ENCODE measurements around the gene OGFRL1. TPM values are rescaled to one million over a fixed set of nuclear protein-coding genes. Genes with fewer than 3 reads are reported as not detected.

The OGFRL1 gene
- total and polyA plus RNA-seq, 2 of the 4 experiments (the other 2 are of a cell fraction) = 5.4 to 5.7 TPM

DNA sequence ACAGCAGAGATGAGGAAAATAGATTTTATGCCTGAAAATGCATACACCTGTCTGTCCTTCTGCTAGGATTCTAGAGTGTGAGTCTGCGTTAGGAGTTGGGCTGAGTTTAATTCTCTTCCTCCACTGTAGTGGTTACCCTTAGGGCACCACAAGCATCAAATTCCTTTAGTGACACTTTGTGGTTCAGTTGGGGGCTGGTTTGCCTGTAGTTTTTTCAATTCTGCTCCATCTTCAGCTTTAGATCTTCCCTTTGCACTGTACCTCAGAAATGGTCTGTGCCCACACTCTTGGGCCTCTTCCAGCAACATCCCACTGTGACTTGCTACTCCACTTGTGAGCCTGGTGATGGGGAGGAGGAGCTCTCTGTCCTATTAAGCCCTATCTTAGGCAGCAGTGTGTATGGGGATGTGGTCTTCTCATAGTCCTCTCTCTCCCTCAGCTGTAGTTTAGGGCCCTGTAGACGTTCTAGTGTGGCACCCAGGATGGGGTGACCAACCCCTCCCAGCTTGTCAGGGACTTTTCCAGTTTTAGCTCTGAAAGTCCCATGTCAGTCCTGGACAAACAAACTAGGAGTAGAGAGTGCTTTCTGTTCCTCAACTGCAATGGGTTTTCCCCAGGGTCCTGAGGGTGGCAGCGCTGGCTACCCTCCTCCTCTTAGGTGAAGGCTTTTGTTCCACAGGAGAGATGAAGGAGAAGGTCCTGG, 19.7 kb upstream of the OGFRL1 start:
- no peak overlapping the region for H3K4me2 ChIP-seq (ENCODE audit: low read depth, low read length)
- no peaks in the 10 kb centered on the region for H3K9me1 ChIP-seq (ENCODE audit: insufficient read depth, low read length)
- ATAC-seq (ENCODE audit: low read depth) (no peak; the same call in 1 of the 2 replicates), DNase-seq (no peak)
- no peak overlapping the region for H3K4ac ChIP-seq (ENCODE audit: low read depth, low read length)
- no peak overlapping the region for H3K18ac ChIP-seq (ENCODE audit: low read depth, low read length)
- no peak overlapping the region for H4K5ac ChIP-seq (ENCODE audit: low read depth, low read length)
- H3K27me3 ChIP-seq (ENCODE audit: control insufficient read depth, insufficient read depth, low read length) = no peaks in the 10 kb centered on the region
- no peak overlapping the region for H2BK20ac ChIP-seq (ENCODE audit: low read depth, low read length)
- H2BK5ac ChIP-seq (ENCODE audit: low read depth, low read length, poor library complexity, severe bottlenecking) = no peak overlapping the region
- H2AK9ac ChIP-seq (replicated peaks; ENCODE audit: low read depth, low read length, poor library complexity) = no peak overlapping the region
- no peaks in the 10 kb centered on the region for H3K79me1 ChIP-seq (ENCODE audit: low read depth in 1 of 2, low read length in 2 of 2)
- TF ChIP-seq MAZ (IDR thresholded peaks at IDR 0.05; ENCODE audit: borderline replicate concordance, low read depth, low read length) = no peak
- TF ChIP-seq MXI1 (IDR thresholded peaks at IDR 0.05; ENCODE audit: borderline replicate concordance, low read depth, low read length) = no peak
- TF ChIP-seq FOS (IDR thresholded peaks at IDR 0.05; ENCODE audit: low read depth, low read length) = no peak
- TF ChIP-seq RAD21 (IDR thresholded peaks at IDR 0.05; ENCODE audit: low read length) = no peak
- no peak for TF ChIP-seq CHD1 (IDR thresholded peaks at IDR 0.05; ENCODE audit: low read depth, low read length)
- TF ChIP-seq POLR2A (IDR thresholded peaks at IDR 0.05; ENCODE audit: low read depth, low read length) = no peak
- TF ChIP-seq, protein P1, sequence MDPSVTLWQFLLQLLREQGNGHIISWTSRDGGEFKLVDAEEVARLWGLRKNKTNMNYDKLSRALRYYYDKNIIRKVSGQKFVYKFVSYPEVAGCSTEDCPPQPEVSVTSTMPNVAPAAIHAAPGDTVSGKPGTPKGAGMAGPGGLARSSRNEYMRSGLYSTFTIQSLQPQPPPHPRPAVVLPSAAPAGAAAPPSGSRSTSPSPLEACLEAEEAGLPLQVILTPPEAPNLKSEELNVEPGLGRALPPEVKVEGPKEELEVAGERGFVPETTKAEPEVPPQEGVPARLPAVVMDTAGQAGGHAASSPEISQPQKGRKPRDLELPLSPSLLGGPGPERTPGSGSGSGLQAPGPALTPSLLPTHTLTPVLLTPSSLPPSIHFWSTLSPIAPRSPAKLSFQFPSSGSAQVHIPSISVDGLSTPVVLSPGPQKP (IDR thresholded peaks at IDR 0.05; ENCODE audit: borderline replicate concordance, low read depth, low read length) = no peak
- no peak for TF ChIP-seq NFE2L2 (IDR thresholded peaks at IDR 0.05; ENCODE audit: low read depth, low read length)
- TF ChIP-seq CEBPB (IDR thresholded peaks at IDR 0.05; ENCODE audit: low read depth, low read length) = no peak
- TF ChIP-seq RCOR1 (IDR thresholded peaks at IDR 0.05; ENCODE audit: insufficient replicate concordance, low read length) = no peak
- TF ChIP-seq RFX5 (IDR thresholded peaks at IDR 0.05; ENCODE audit: low read depth, low read length) = no peak
- no peak for TF ChIP-seq MAFK (IDR thresholded peaks at IDR 0.05; ENCODE audit: low read depth, low read length)
- TF ChIP-seq, protein P2, sequence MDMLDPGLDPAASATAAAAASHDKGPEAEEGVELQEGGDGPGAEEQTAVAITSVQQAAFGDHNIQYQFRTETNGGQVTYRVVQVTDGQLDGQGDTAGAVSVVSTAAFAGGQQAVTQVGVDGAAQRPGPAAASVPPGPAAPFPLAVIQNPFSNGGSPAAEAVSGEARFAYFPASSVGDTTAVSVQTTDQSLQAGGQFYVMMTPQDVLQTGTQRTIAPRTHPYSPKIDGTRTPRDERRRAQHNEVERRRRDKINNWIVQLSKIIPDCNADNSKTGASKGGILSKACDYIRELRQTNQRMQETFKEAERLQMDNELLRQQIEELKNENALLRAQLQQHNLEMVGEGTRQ (IDR thresholded peaks at IDR 0.05; ENCODE audit: low read depth, low read length) = no peak
- TF ChIP-seq, protein P3, sequence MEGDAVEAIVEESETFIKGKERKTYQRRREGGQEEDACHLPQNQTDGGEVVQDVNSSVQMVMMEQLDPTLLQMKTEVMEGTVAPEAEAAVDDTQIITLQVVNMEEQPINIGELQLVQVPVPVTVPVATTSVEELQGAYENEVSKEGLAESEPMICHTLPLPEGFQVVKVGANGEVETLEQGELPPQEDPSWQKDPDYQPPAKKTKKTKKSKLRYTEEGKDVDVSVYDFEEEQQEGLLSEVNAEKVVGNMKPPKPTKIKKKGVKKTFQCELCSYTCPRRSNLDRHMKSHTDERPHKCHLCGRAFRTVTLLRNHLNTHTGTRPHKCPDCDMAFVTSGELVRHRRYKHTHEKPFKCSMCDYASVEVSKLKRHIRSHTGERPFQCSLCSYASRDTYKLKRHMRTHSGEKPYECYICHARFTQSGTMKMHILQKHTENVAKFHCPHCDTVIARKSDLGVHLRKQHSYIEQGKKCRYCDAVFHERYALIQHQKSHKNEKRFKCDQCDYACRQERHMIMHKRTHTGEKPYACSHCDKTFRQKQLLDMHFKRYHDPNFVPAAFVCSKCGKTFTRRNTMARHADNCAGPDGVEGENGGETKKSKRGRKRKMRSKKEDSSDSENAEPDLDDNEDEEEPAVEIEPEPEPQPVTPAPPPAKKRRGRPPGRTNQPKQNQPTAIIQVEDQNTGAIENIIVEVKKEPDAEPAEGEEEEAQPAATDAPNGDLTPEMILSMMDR (conservative IDR thresholded peaks at IDR 0.05; ENCODE audit: low read depth, low read length) = no peak
- TF ChIP-seq SMC3 (IDR thresholded peaks at IDR 0.05; ENCODE audit: low read depth, low read length) = no peak
- no peak for TF ChIP-seq BHLHE40 (IDR thresholded peaks at IDR 0.05; ENCODE audit: low read depth, low read length)
- H3K4me3 ChIP-seq (ENCODE audit: insufficient read depth, low read depth, low read length) = no peak overlapping the region
- intact Hi-C loops (cut with micrococcal nuclease) = no loop called here
- ChIA-PET CTCF (interaction anchor here (1.4 kb wide), 1 partner anchor 12 kb away, joined by 3 read pairs; no protein-coding TSS in a partner anchor), POLR2A (ENCODE audit: unreplicated experiment) (no interaction called here)
- H2AFZ ChIP-seq (replicated peaks; ENCODE audit: low read length, poor library complexity) = no peak overlapping the region
- H2AK5ac ChIP-seq (ENCODE audit: low read depth, low read length) = no peak overlapping the region
- no peak overlapping the region for H2BK15ac ChIP-seq (ENCODE audit: low read depth, low read length)
- no peaks in the 10 kb centered on the region for H3K36me3 ChIP-seq (ENCODE audit: control insufficient read depth, insufficient read depth, low read length)
- H3K56ac ChIP-seq (ENCODE audit: extremely low read depth, insufficient read depth, low read length) = no peak overlapping the region
- no peaks in the 10 kb centered on the region for H4K20me1 ChIP-seq (ENCODE audit: insufficient read depth, low read length)
- H3K23ac ChIP-seq (ENCODE audit: low read depth, low read length) = no peak overlapping the region
- no TSS peak for BruUV-seq (replicated peaks)
- H4K91ac ChIP-seq (ENCODE audit: insufficient read depth, low read depth, low read length) = no peak overlapping the region
- H4K8ac ChIP-seq (ENCODE audit: low read depth in 2 of 2, low read length in 2 of 2) = no peak overlapping the region
- H3K27ac ChIP-seq (ENCODE audit: insufficient read depth, low read length) = no peak overlapping the region
- no CpG with 5 or more reads among the region's 3 CpGs for whole genome bisulfite sequencing, 2 experiments (ENCODE audit: extremely low coverage in 2 of 2, insufficient read length in 1 of 2)
- peaks cover 6% of the 10 kb centered on the region; the same call in 1 of the 2 replicates for H3K9me3 ChIP-seq (ENCODE audit: control insufficient read depth, insufficient read depth, low read length)
- in situ Hi-C loops (cut with MboI; ENCODE audit: low sequenced_read_pairs) = no loop called here
- no peaks in the 10 kb centered on the region for H3K4me1 ChIP-seq (ENCODE audit: control insufficient read depth, insufficient read depth, low read length)
- dilution Hi-C loops (cut with HindIII; ENCODE audit: low sequenced_read_pairs, unreplicated experiment) = no loop called here
- no peak overlapping the region for H3K9ac ChIP-seq (ENCODE audit: low read depth, low read length)
- H3K14ac ChIP-seq (replicated peaks; ENCODE audit: low read depth, low read length) = no peak overlapping the region
- H2BK120ac ChIP-seq (ENCODE audit: low read depth, low read length) = no peak overlapping the region
